Uterus (tissue), 2 donors: Measurements from ENCODE around the gene PPP4R4.

Experiments used
- POLR2A ChIP-seq, 2 donors: fragments of 450-650 bp; IDR thresholded peaks; one replicate each; pipeline ENCODE4 v1.6.1; 2016; ENCODE audit warnings: antibody characterized with exemption in 2 of 2, mild to moderate bottlenecking in 1 of 2, moderate library complexity in 1 of 2
- TF ChIP-seq, protein P1 (sequence below), 4 experiments: fragments of 200-600 bp in 2 of 4; fragments of 450-650 bp in 2 of 4; sonication (generic) in 2 of 4; IDR thresholded peaks; one replicate each; pipeline ENCODE4 v1.5.1; 2016 to 2019; ENCODE audit warnings: antibody characterized with exemption in 4 of 4, mild to moderate bottlenecking in 2 of 4, moderate library complexity in 1 of 4

DNA sequence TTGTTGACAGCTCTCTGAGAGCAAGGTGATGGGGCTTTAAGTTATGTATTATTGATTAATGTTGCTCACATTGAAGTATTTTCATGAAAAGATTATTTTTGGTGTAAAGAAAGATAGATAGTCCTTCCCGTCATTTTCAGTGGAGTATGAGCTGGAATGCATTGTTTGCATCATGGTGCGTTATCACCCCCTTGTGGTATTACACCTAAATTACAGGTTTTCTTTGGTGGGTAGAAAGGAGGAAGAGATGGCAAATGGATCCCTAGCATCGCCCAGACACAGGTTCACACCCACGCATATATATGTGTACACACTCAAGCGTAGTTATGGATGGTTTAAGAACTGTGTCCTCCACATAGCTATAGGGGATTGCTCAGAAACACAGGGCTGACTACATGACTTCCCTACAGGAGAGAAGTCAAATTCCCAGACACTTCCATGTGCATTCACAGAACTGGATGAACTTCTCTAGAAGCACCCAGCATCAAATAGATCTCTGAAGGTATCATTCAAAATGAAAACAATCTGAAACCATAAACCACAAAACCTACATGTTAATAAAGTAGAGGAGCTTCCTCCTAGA lies 133.4 kb downstream of the PPP4R4 start:
- no peak for TF ChIP-seq POLR2A (IDR thresholded peaks at IDR 0.05)
- TF ChIP-seq, protein P1, sequence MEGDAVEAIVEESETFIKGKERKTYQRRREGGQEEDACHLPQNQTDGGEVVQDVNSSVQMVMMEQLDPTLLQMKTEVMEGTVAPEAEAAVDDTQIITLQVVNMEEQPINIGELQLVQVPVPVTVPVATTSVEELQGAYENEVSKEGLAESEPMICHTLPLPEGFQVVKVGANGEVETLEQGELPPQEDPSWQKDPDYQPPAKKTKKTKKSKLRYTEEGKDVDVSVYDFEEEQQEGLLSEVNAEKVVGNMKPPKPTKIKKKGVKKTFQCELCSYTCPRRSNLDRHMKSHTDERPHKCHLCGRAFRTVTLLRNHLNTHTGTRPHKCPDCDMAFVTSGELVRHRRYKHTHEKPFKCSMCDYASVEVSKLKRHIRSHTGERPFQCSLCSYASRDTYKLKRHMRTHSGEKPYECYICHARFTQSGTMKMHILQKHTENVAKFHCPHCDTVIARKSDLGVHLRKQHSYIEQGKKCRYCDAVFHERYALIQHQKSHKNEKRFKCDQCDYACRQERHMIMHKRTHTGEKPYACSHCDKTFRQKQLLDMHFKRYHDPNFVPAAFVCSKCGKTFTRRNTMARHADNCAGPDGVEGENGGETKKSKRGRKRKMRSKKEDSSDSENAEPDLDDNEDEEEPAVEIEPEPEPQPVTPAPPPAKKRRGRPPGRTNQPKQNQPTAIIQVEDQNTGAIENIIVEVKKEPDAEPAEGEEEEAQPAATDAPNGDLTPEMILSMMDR (IDR thresholded peaks at IDR 0.05) = no peak
